Limb (tissue), 2 donors: ENCODE results near the gene SLC25A46.
"Not testable (repeated sequence)": the region's sequence is repeated elsewhere in the genome, so short reads cannot be mapped to it uniquely, and the experiment has no call there.

Experiments used
- DNase-seq, 2 donors: peaks; one replicate each; pipeline ENCODE4 v3.0.0-alpha.2; 2016; ENCODE audit errors: extremely low spot score in 2 of 2

SLC25A46 gene

DNA sequence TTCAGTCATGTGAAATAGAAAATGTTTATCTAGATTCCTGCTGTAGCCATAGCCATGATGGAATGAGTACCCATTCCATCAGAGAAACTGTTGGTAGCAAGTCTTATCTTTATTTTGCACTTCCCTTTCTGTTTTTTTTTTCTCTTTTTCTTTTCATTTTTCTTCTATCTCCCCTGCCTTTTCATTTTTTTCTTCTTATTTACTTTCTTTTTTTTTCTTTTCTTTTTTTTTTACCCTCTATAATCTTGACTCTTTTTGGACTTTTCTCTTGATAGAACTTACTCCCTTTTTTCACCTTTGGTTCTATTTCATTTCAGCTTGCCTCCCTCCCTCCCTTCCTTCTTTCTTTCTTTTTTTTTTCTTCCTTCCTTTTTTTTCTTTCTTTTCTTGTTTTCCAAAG, 15.4 kb downstream of the SLC25A46 start:
- no peak for DNase-seq

DNA sequence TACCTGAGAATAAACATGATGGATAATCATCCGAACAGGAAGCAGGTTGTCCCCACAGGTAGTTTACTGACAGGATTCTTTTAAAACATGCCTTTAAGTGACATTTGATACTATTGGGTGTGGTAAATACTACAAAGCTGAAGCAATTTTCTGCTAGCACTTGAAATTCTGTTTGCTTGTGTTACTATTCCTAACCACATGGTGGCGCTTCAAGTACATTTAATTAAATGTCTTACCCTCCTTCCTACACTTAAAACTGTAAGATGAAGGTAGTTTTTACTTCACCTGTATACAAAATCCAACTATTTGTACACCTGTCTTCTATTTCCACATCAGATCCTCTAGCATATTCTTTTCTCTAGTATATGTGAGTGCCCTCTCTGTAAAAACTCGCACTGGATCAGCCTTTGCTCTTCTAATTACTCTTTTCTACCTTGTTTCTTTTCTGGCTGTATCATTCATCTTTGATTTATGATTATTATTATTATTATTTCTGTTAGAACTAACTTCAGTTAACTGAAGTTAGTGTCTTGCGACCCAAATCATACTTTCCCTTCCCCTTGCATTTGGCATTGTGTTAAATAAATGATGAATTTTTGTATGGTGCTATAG, 18.4 kb downstream of the SLC25A46 start:
- peak in 1 of 2 donors; percentile 40 for DNase-seq

DNA sequence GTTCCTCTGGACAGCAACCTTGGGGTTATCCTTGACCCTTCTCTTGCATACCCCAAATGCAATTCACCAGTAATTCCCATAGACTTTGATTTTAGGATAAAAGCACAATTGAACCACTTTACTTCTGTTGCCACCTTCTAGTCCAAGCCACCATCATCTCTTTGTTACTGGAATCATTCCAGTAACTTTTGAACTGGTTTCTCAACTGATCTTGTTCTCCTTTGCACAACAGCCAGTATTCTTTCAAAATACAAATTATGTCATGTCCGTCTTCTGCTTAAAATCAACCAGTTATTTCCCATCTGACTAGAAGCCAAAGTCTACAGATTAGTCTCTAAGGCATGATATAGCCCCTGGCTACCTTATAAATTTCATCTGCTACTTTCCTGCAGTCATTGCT, 21.4 kb downstream of the SLC25A46 start:
- no peak for DNase-seq

DNA sequence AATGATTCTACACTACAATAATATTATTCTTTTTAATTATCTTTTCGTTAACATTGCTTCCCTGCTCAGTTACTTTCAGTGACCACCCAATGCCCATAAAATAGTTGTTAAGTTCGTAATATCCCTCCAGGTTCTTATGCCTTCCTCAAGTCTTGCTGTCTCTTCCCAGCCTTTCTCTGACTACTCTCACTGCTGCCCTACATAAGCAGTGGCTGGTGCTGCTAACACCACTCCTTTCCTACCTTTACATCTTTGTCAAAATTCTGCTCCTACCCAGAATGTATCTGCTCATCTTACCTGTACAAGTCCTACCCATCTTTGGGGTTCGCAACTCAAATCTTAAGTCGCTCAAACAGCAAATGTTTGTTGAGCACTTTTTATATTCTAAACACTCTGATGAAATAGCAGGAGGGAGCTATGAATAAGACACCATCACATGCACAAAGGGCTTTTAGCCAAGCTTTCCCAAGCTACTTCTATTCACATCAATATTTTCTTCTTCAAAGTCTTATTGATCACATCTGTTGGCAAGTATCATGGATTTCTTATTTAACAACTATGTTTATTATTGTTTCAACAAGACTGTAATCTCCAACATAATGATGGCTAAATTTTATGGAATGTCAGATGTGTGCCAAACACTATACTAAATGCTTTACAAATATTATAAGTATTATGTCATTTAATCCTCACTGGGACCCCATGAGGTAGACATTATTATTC, 29.5 kb downstream of the SLC25A46 start:
- DNase-seq, result no peak

DNA sequence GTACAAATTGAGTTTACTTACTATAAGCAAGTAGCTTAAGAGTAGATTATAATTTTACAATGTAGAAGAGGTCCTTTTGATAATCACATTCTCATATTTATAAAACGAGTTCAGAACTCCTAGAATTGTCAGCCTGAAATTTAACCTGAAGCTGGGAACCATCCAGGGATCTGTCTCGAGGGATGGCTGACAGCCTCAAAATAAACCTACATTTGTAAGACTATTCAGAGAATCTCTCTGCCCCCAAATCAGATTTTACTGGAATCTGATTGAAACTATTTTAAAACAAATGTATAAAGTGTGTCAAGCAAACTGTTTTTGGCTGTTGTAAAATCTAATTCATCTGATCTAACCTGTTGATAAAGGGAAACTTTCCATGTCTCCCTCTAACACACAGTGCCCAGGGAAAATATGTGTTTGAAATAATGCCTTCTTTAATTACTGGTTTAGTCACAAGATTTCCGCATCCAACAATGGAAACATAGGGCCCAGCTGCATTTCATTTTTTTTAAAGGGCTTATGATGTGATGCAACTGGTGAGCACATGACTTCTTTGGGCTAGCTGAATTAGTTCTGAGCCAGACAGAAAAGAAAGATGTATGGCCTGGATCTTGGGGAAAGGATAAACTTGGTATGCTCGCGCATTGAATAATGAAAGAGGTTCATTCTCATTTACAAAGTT, 30.3 kb downstream of the SLC25A46 start:
- DNase-seq, result peak in 1 of 2 donors; percentile 4

DNA sequence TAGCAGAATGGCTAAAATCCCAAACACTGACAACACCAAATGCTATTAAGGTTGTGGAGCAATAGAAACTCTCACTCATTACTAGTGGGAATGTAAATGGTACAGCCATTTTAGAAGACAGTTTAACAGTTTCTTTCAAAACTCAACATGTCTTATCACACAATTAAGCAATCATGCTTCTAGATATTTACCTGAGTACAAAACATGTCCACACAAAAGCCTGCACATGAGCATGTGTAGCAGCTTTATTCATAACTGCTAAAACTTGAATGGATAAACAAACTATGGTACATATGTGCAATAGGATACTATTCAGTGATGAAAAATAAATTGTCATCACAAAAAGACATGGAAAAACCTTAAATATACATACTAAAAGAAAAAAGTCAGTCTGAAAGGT, 31.5 kb downstream of the SLC25A46 start:
- DNase-seq, result no peak

DNA sequence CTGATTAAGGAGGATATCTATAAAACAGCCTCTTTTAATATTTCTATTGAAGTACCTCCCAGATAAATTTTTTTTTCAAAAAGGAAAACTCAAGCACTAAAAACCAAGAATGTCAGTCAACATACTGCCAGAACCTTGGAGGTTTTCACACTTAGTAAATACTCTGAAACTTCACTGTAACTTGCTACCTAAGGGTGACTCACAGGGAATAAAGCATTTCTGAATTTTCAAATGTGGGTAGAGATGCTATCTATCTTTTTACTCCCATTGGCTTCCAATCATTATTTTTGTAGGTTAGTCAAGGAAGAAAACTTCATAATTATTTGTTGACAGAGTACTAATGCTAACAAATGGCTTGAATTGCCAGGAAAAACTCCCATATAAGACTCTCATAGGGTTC, 46.1 kb downstream of the SLC25A46 start:
- DNase-seq, result no peak

DNA sequence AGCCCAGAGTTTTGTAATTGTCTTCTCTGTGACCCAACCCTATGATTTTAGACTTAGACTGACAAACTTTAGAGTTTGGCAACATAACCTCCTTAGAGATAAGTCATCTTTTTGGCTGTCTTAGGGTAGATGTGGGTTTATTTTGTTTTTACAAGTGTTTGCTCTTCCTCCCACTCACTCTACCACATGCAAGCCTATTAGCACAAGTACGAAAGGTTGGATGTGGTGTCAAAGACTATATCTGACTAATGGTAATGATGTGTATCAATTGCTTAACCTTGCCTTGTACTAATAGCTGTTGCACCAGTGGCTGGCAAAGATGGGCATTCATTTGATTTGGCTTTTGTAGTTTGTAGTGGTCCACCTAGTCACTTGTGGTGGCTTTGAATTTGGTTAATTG, 46.5 kb downstream of the SLC25A46 start:
- no peak for DNase-seq

DNA sequence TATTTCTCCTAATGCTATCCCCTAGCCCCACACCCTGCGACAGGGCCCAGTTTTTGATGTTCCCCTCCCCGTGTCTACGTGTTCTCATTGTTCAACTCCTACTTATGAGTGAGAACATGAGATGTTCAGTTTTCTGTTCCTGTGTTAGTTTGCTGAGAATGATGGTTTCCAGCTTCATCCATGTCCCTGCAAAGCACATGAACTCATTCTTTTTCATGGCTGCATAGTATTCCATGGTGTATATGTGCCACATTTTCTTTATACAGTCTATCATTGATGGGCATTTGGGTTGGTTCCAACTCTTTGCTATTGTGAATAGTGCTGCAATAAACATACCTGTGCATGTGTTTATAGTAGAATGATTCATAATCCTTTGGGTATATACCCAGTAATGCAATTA, 49.2 kb downstream of the SLC25A46 start:
- DNase-seq, result not testable (repeated sequence)

DNA sequence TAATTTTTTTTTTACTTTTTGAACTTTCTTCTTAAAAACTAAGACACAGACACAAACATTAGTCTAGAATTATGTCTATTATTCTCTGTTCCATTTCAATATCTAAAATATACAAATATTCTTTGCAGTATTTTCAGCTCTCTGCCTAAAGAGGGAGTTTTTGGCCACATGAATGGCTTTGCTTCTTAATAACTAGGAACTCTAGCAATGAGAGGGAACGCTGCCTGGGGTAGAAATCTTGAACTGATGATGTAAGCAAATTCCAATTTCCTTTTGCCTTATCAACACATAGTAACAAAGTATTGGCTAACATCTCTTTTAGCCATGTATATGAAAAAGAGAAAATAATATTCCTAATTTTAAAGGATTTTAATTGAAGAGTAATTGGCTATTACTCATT, 51.9 kb downstream of the SLC25A46 start:
- DNase-seq, result peak in 1 of 2 donors; percentile 34

DNA sequence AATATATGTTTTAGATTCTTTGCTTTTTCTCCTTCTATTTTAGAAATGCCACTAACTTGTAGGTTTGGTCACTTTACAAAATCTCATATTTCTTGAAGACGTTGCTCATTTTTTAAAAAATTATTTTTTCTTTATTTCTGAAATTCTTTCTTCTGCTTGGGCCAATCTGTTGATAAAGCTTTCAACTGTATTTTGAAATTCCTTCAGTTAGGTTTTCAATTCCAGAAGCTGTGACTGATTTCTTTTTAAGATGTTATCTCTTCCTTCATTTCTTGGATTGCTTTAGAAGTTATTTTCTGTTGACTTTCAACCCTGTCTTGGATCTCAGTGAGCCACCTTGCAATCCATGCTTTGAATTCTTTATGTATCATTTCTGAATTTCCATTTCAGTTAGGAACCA, 64.2 kb downstream of the SLC25A46 start:
- no peak for DNase-seq

DNA sequence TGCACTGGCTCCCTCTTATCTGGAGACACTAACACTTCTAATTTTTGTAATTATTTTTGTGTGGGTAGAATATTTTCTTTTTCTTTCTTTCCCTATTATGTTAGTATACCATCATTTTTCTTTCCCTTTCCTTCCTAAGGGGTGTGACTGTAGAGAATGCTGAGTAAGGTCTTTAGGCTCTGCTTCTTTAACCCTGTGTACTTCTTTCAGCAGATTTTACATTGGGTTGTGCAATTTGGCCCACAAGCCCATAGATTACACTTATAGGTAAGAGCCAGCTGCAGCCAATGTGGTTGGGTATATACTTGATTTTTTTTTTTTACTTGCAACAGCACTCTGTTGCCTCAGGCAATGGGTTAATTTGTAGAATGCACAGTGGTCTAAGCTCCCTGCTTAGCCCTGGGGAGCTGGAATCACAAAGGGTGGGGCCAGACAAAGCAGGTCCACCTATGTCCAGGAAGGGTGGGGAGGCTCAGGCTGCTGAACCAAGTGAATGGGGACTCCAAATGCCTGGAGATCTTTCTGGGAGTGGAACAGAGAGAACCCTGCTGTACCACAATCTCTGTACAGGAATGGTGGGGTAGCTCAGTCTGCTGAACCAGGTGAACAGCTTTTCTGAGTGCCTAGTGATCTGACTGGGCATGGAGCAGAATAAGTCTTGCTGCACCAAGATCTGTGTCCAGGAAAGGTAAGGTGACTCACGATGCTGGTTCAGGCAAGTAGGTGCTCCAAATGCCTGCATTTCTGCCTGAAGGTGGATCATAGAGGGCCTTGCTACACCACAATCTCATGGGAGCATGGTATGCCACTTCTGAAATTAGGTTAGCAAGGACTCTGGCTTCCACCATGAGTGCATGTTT, 64.9 kb downstream of the SLC25A46 start:
- no peak for DNase-seq

DNA sequence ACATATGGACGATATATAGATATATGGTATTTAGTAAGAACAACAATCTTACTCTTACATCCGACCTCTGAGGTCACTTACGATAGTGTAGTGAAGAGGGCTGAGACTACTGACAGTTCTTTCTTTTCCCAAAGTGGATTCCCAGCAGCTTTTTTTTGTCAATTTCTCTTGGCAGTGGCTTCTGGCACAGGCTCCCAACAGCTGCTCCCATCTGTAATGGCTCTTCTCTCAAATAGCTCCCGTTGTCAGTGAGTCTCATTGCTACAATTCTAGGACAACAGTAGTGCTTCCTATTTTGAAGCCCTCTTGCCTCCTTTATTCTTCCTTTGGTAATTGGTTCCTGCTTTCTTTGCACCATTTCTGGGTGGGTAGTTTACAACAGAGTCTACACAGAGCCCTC, 68.4 kb downstream of the SLC25A46 start:
- peak; percentile 49 to 67 for DNase-seq

DNA sequence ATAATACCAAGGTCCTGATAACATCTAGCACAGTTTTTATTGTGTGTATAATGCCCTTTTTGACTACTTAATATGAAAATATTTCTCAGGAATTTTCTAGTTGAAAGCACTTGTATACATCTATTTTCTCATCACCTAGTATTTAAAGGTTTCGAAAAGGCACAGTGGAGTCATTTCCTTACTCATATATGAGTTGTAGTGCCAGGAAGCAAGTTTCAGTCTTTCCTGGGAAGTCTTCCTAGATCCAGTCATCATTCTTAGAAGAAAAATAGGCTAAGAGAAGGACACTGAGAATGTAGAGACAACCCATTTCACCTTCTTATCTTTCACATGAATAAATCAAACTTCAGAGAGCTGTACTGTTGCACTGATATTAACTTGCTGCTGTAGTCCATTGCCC, 70.2 kb downstream of the SLC25A46 start:
- no peak for DNase-seq
